ENCODE measurements around the gene CACNA1C.

The CACNA1C gene

DNA sequence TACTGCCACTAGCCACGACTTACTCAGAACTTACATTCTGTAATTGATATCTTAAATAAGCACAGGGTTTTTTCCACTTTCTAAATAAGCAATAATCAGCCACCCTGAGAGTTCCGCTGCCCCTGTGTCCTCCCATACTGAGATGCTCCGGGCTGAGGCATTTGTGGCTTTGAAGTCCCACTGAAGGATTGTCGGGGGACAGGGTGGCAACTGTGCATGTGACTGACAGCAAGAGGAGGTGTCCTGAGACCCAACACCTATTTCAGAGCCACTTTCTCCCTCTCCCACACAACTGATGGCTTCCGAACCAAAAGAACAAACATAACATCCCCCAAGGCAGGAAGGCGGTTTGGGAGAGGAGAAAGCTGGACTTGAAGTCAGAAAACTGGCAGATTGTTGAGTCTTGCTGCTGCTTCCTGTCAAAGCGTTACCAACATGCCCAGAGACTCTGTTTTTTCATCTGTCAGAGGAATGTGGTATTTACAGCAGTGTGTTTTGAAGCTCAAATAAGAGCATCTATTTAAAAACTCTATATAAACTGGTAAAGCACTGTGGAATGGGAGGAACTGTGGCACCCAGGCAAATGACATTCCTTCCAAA, 584.1 kb downstream of the CACNA1C start:
- no peak for DNase-seq

GRCh38 chr12:2637371-2637770, 584.6 kb downstream of the CACNA1C start:
- no peak for DNase-seq

- DNase-seq, result no peak
These were observed 585.7 kb downstream of the CACNA1C start for GRCh38 chr12:2638273-2639019.

DNA sequence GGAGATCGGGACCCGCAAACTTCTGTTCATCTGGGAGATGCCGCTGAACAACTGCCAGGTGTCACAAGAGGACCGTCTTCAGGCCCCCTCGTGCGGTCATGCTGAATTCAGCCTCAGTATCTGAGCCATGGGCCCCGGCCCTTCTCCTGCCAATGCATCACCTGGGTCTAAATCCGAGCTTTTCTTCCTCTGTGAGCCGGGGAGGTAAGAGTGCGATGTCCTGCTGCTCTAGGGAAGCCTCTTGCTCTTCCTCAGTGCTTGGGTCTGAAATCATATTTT, 586.2 kb downstream of the CACNA1C start:
- DNase-seq, result no peak

DNA sequence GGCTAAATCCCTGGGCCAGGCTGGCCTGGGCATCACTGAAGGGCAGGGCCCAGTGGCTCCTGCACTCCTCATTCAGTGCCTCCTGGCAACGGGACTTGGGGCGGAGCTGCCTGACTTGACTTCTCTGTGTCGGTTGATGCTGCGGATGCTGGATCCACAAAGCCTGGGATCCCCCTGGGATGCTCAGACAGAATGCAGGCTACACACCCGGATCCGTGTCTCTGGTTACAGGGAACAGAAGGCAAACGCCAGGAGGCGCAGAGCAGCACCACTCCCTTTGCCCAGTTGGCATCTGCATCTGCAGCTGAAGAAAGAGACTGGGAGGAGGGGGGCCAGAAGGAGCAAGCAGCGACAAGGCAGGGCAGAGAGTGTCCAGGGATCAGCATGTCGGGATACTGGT, 587.5 kb downstream of the CACNA1C start:
- peak; percentile 59 for DNase-seq

GRCh38 chr12:2640709-2641108, 587.9 kb downstream of the CACNA1C start:
- peak; percentile 95 for DNase-seq

- DNase-seq, result peak; percentile 36
These were observed 588.4 kb downstream of the CACNA1C start for GRCh38 chr12:2641207-2641606.

GRCh38 chr12:2641761-2642160, 589.0 kb downstream of the CACNA1C start:
- no peak for DNase-seq

DNA sequence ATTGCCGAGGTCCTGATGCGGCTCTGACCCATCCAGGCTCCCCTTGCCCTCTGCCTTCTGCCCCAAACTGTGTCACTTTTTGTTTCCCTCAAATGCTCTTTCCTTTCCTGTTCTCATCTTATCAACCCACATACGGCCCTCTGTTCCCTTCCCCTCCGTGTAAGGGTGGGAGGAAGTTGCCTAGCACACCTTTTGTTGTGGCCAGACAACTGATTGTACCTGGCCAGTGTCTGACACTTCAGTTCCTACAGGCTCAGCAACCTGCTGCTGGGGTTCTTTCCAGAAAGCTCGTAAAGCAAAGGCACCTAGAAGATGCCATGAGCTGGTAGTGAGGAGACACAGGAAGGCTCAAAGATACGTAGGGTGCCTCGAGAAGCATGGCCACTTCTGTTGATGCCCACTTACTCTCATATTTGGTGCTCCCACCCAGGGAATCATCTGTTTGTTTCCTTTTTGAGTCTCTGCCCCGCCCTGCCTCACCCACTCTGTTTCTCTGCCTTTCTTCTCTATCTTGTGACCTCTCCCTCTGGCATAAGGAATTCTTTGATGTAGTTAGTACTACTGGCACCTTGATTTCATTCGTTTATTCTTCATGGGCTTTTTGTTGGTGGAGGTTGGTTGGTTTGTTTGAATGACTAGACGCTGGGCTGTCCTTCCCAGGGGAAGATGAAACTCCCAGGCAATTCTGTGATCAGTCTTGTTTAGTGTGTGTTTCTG, 589.5 kb downstream of the CACNA1C start:
- no peak for DNase-seq

- no peak for DNase-seq
These were observed 590.2 kb downstream of the CACNA1C start for GRCh38 chr12:2642896-2643425.

- no peak for DNase-seq
These were observed 590.9 kb downstream of the CACNA1C start for GRCh38 chr12:2643576-2644135.

DNA sequence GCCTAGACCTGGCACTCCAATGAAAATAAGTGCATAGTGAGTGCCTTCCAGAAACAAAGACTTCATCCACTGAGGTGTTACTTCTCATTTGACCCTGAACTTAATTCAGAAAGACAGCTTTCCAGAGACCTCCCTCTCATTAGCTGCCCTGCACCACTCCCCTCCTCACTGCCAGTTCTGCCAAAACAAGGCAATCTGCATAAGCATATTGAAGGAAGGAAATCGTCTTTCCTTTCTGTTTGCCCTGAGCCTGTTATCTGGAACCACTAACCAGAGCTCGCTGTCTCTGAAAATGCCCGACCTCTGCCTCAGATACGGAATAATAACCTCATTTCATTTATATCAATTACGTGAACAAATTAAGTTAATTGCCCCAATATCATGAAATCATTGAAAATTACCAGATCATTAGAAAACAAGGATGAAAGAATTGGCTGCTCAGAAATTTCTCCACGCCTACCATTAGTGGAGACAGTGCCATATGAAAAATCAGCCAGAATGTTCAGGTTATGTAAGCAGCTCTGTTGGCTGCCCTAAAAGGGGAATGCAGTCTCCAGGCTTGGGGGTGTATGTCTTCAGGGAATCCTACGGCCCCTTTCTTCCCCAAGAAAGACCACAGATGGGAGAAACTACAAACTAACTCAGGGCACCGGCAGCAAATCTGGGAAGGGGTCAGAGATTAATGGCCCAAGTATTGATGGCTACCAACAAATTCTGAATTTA, 592.1 kb downstream of the CACNA1C start:
- no peak for DNase-seq

GRCh38 chr12:2645460-2645859, 592.7 kb downstream of the CACNA1C start:
- no peak for DNase-seq

GRCh38 chr12:2646341-2646740, 593.6 kb downstream of the CACNA1C start:
- no peak for DNase-seq

GRCh38 chr12:2647186-2647585, 594.4 kb downstream of the CACNA1C start:
- no peak for DNase-seq

DNA sequence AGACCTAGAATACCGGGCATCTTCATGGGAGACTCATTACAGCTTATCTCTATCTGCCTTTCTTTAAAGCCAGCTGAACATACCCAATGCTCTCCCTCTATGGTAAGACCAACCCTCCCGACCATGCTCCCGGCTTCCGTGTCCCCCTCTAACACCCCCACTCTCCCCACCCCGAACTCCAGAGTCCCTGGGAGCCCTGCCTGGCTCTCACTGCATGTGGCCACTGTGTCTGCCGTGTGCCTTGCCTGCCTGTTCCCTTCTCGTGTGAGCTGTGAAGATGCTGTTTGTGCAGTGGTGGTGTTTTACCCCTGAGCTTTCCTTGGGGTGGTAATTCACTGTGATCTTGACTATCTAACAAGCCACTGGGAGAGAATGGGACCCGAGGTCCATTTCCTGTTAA, 595.6 kb downstream of the CACNA1C start:
- no peak for DNase-seq

GRCh38 chr12:2649201-2650030, 596.6 kb downstream of the CACNA1C start:
- DNase-seq, result peak; percentile 32

DNA sequence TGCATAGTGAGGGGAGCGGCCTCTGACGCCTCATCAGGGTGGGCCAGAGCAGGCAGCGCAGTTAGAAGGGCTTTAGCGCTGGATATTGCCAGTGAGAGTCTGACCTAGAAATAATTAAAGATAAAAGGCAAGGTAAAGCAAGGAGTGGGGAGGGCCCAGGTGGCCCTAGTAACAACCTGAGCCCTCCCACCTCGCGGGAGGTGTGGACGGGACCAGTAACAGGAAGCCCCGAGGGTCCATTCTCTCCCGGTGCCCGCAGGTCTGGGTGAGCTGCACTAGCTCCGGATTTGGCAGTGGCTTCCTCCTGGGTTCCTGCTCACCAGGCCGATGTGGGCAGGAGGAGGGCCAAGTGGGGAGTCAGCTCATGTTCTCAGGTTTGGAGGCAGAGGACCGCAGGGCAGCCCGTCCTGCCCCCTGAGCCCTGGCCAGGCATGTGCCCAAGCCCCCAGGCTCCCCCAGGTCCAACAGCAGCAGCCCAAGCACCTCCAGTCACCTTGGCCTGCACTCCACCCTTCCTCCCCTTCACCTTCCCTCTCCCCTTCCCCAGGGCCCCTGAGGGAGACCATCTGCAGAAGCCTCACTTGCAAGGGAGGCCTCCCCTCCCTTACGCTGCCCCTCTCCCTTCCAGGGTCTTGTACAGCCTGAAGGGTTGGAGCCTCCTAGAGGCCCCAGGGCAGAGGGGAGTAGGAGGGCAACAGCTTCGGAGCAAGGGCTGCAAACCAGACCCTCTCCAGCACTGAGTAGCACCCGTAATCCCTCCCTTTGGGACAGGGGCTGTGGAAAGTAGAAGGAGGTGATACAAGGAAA, 597.7 kb downstream of the CACNA1C start:
- no peak for DNase-seq

DNA sequence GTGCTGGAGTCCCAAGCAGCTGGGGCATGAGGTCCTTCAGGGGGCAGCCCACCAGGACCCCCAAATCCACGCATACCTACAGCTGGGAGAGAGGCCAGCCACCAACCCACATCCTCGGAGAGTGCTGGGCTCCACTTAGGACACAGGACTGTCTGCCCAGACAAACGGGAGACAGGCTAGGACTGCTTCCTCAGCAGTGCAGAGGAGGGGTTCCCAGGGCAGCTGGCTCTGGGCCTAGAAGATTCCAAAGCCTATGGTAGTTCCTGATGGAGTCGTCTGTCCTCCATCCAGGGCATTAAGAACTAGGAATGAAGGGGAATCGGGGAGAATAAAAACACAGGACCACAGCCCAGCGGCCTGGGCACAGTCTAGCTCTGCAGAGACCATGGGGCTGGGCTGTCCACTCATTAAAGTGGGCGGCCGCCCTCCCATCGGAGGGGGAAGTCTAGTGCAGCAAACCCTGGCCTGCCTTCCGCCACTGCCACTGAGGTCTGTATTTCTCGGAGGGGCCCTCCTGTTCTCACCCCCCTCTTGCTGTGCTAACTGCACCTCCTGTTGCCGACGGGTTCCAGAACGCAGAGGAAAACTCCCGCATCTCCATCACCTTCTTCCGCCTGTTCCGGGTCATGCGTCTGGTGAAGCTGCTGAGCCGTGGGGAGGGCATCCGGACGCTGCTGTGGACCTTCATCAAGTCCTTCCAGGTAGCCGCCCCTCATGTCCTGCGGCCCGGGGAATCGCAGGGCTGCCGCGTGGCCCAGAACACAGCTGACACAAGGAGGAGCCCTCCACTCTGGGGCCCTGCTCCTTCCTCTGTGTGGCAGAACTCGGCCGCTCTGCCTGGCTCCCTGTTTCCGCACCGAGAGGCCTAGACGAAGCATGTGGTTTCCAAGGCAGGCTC, 598.5 kb downstream of the CACNA1C start:
- DNase-seq, result no peak

- DNase-seq, result no peak
These were observed 599.2 kb downstream of the CACNA1C start for GRCh38 chr12:2652011-2652400.
